AG09309 (cell line): ENCODE results near the gene INPP5B.

Experiments
- DNase-seq: peaks from one replicate; pipeline ENCODE4 v3.0.0-alpha.2; 2010; ENCODE audit warnings: low read depth
- H3K4me3 ChIP-seq: 2 replicates; pipeline ENCODE4 v1.5.1; 2011; ENCODE audit warnings: mild to moderate bottlenecking, low read depth, low read length, moderate library complexity; ENCODE audit not compliant: control insufficient read depth
- TF ChIP-seq, protein P1 (sequence below): IDR thresholded peaks from 2 replicates; pipeline ENCODE4 v1.5.1; 2011; ENCODE audit warnings: mild to moderate bottlenecking, low read depth, low read length, inconsistent platforms; ENCODE audit not compliant: insufficient read depth, control insufficient read depth; ENCODE audit errors: missing control alignments

The INPP5B gene

DNA sequence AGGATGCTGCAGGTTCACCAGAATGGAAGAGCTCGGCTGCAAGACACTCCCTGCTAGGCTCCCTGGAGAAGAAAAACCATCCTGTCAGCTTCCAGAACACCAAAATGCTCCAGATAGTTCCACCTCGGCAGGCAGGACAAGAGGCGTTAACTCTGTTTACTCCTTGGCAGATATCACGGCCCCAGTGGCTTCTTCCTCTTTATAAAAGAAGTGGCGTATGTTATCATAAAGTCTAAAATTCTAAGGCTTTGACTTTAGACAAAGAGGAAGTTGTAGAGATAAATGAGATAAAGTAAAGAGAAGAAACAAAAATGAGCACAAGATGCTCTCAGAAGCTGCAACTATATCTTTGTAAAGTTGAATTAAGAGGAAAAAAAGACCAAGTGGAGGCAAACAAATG lies 63.2 kb downstream of the INPP5B start:
- DNase-seq, result no peak
- TF ChIP-seq, protein P1, sequence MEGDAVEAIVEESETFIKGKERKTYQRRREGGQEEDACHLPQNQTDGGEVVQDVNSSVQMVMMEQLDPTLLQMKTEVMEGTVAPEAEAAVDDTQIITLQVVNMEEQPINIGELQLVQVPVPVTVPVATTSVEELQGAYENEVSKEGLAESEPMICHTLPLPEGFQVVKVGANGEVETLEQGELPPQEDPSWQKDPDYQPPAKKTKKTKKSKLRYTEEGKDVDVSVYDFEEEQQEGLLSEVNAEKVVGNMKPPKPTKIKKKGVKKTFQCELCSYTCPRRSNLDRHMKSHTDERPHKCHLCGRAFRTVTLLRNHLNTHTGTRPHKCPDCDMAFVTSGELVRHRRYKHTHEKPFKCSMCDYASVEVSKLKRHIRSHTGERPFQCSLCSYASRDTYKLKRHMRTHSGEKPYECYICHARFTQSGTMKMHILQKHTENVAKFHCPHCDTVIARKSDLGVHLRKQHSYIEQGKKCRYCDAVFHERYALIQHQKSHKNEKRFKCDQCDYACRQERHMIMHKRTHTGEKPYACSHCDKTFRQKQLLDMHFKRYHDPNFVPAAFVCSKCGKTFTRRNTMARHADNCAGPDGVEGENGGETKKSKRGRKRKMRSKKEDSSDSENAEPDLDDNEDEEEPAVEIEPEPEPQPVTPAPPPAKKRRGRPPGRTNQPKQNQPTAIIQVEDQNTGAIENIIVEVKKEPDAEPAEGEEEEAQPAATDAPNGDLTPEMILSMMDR, result no peak

DNA sequence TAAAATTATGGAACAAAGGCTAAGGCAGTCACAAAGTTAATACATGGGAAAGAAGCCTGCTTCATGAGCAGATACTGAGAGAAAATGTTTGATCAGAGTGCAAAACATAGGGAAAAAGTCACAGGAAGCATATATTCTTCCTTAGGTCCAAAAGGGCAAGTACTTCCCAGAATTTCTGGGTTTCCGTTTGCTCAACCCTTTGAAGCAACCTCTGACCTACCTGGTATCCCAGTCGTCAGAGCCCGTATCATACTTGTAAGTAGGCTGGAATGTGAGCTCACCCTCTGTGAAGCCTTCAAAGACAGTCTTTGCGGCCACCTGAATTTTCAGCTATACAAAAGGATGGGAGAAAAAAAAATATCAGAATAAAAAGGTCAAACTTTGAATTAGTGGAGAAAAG lies 67.0 kb downstream of the INPP5B start:
- no peak overlapping the region for H3K4me3 ChIP-seq
- no peak for DNase-seq
- TF ChIP-seq, protein P1, result no peak

More for the DNA sequence above, 63.2 kb downstream of the INPP5B start:
- H3K4me3 ChIP-seq, result no peak overlapping the region

DNA sequence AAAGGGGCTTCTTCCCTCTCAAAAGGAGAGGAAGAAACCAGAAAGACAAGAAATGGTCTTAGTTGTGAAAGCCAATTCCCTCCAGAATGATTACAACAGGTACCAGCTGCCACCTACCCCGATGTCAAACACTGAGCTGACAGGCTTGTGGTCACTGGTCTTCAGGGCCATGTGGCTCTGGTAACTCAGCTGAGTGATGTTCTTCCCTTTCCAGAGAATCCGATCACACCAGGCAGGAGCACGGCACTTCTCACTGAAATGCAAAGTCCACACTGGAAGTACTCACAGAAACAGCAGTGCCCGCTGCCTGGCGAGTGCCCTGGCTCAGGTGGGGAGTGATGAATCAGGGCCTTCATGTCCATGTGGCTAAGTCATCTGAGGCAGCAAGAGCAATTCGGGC lies 68.8 kb downstream of the INPP5B start:
- no peak overlapping the region for H3K4me3 ChIP-seq
- DNase-seq, result no peak
- TF ChIP-seq, protein P1, result no peak

DNA sequence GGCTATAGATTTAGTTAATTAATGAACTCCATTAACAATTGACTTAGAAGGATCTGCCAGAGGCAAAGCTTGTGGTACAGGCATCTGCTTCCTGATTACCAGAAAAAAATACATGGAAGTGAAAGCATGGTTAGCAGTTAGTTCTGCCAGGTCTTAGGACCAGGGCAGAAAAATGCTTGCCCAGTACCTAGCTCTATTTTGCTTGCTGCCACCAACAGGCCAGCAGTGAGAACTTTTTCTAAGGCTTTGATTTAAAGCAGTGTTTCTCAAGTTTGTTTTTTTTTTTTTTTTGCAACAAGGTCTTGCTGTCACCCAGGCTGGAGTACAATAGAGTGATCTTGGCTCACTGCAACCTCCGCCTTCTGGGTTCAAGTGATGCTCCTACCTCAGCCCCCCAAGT lies 71.0 kb downstream of the INPP5B start:
- DNase-seq, result no peak
- TF ChIP-seq, protein P1, result peak; percentile 13
- H3K4me3 ChIP-seq, result no peak overlapping the region

DNA sequence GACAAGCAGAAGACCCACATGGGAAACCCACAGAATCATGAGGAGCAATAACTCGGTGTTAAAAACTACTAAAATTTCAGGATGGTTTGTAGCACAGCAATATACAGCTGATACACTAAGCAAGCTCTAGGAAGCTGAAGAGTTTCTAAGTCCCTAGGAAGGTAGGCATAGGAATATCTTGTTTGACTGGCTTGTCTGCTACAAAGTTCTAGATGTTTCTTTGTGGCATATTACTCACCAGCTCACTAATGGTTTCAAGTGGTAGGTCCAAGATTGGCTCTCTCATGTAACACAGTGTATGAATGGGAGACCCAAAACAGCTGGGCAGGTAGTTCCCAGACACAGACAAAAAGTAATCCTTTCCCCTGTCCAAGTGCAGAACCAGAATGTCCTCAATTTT lies 74.2 kb downstream of the INPP5B start:
- H3K4me3 ChIP-seq, result no peak overlapping the region
- TF ChIP-seq, protein P1, result no peak
- no peak for DNase-seq

DNA sequence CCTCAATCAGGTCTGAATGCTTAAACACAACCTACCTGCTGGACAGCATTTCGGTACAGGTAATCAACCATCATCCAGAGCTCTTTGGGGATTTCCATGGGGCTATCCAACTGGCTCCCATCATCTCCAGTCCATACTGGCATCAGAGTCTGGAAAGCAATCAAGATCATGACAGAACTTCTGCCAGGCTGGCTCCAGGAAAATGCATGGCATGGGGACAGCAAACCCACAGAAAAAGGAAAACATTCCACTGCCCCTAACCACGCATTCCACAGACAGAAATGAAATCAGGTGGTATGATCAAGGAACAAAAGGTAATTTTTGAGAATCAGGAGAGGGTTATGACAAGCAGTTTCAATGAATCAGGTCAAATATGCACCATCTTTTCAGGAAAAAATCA lies 78.4 kb downstream of the INPP5B start:
- no peak overlapping the region for H3K4me3 ChIP-seq
- no peak for DNase-seq
- TF ChIP-seq, protein P1, result no peak

DNA sequence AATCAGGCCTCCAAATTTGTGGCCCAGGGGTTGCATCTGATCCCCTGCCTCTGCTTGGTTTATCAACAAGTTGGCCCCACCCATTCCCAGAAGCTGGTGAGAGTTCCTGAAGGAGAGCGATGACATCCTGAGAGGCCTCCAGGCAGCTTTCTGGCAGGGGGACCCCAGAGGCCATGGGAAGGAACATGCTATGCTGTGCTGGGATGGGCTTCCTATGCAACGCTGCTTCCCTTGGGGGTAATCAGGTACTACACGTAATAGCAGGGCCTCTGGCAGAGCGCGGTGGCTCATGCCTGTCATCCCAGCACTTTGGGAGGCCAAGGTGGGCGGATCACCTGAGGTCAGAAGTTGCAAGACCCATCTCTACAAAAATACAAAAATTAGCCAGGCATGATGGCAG lies 79.1 kb downstream of the INPP5B start:
- TF ChIP-seq, protein P1, result no peak
- DNase-seq, result no peak
- no peak overlapping the region for H3K4me3 ChIP-seq
